Measurements from ENCODE around the gene NOXRED1. TPM values are rescaled to one million over a fixed set of nuclear protein-coding genes. Genes with fewer than 3 reads are reported as not detected.

NOXRED1 gene
- total RNA-seq, 4 donors from 2014 or later = 0.22 to 0.67 TPM; not detected in 2

GRCh38 chr14:77369285-77369684, 54.0 kb downstream of the NOXRED1 start:
- H3K4me1 ChIP-seq = peaks cover 14 to 23% of the 10 kb centered on the region in 2 donors
- intact Hi-C loops (cut with DNase I) = no loop called here
- 55 to 69% methylated on average over 1 of the region's 1 CpG for WGBS, 2 donors
- no peak overlapping the region for H3K4me3 ChIP-seq (replicated peaks in 1 of 3)
- no peak overlapping the region for H3K27ac ChIP-seq
- H3K36me3 ChIP-seq = no peaks in the 10 kb centered on the region
- no peak for TF ChIP-seq POLR2A (IDR thresholded peaks at IDR 0.05)
- TF ChIP-seq CTCF (IDR thresholded peaks at IDR 0.05) = no peak
- H3K9me3 ChIP-seq = no peaks in the 10 kb centered on the region
- no peaks in the 10 kb centered on the region for H3K27me3 ChIP-seq
- no peak for DNase-seq

- H3K9me3 ChIP-seq = no peaks in the 10 kb centered on the region
- H3K27ac ChIP-seq = no peak overlapping the region
- peaks cover 0 to 6% of the 10 kb centered on the region in 2 donors for H3K4me1 ChIP-seq
- 67 to 86% methylated on average over 3 of the region's 3 CpGs for WGBS, 2 donors
- TF ChIP-seq POLR2A (IDR thresholded peaks at IDR 0.05) (no peak), CTCF (IDR thresholded peaks at IDR 0.05) (no peak)
- no peaks in the 10 kb centered on the region for H3K27me3 ChIP-seq
- H3K36me3 ChIP-seq = no peaks in the 10 kb centered on the region
- no peak overlapping the region for H3K4me3 ChIP-seq (replicated peaks in 1 of 3)
- intact Hi-C loops (cut with DNase I) = no loop called here
- peak; percentile 32 to 37 for DNase-seq
Measured at GRCh38 chr14:77364146-77364545, 59.2 kb downstream of the NOXRED1 start.

GRCh38 chr14:77359626-77360025, 63.7 kb downstream of the NOXRED1 start:
- TF ChIP-seq CTCF (IDR thresholded peaks at IDR 0.05) (no peak), POLR2A (IDR thresholded peaks at IDR 0.05) (no peak)
- H3K36me3 ChIP-seq = no peaks in the 10 kb centered on the region

GRCh38 chr14:77356899-77357298, 66.4 kb downstream of the NOXRED1 start:
- no peaks in the 10 kb centered on the region for H3K4me1 ChIP-seq
- no peak for DNase-seq
- H3K9me3 ChIP-seq = no peaks in the 10 kb centered on the region
- TF ChIP-seq CTCF (IDR thresholded peaks at IDR 0.05) (no peak), POLR2A (IDR thresholded peaks at IDR 0.05) (no peak)
- intact Hi-C loops (cut with DNase I) = no loop called here
- 98 to 99% methylated on average over 4 of the region's 4 CpGs for WGBS, 2 donors
- H3K27me3 ChIP-seq = no peaks in the 10 kb centered on the region
- H3K4me3 ChIP-seq (replicated peaks in 1 of 3) = no peak overlapping the region
- H3K36me3 ChIP-seq = no peaks in the 10 kb centered on the region
- H3K27ac ChIP-seq = no peak overlapping the region

More at GRCh38 chr14:77359626-77360025, 63.7 kb downstream of the NOXRED1 start:
- H3K27ac ChIP-seq = no peak overlapping the region
- peaks cover 0 to 6% of the 10 kb centered on the region in 2 donors for H3K4me1 ChIP-seq
- intact Hi-C loops (cut with DNase I) = no loop called here
- WGBS, 2 donors = 93 to 95% methylated on average over 1 of the region's 1 CpG
- no peak for DNase-seq
- H3K4me3 ChIP-seq (replicated peaks in 1 of 3) = no peak overlapping the region
- H3K27me3 ChIP-seq = no peaks in the 10 kb centered on the region
- H3K9me3 ChIP-seq = no peaks in the 10 kb centered on the region

GRCh38 chr14:77355811-77356210, 67.5 kb downstream of the NOXRED1 start:
- Histone ChIP-seq H3K4me1 (no peaks in the 10 kb centered on the region), H3K27me3 (no peaks in the 10 kb centered on the region), H3K4me3 (replicated peaks in 1 of 3) (no peak overlapping the region), H3K27ac (no peak overlapping the region), H3K36me3 (peaks cover 0 to 1% of the 10 kb centered on the region in 2 donors), H3K9me3 (no peaks in the 10 kb centered on the region)
- TF ChIP-seq POLR2A (IDR thresholded peaks at IDR 0.05) = no peak
- 95 to 99% methylated on average over 4 of the region's 4 CpGs for WGBS, 2 donors
- no peak for DNase-seq
- intact Hi-C loops (cut with DNase I) = no loop called here

Data from thyroid gland (tissue), 4 donors.